Astrocyte (in vitro differentiated cells and primary cell): Measurements from ENCODE around the gene ARSK.

Experiments
- EZH2 ChIP-seq: IDR thresholded peaks from 2 replicates; pipeline ENCODE4 v1.6.1; 2012; ENCODE audit warnings: mild to moderate bottlenecking, low read length, inconsistent platforms; ENCODE audit not compliant: insufficient read depth
- TF ChIP-seq, protein P1 (sequence below): IDR thresholded peaks from 2 replicates; pipeline ENCODE4 v1.5.1; 2011; ENCODE audit warnings: low read depth, mild to moderate bottlenecking, inconsistent platforms, low read length, moderate library complexity; ENCODE audit not compliant: insufficient read depth

DNA sequence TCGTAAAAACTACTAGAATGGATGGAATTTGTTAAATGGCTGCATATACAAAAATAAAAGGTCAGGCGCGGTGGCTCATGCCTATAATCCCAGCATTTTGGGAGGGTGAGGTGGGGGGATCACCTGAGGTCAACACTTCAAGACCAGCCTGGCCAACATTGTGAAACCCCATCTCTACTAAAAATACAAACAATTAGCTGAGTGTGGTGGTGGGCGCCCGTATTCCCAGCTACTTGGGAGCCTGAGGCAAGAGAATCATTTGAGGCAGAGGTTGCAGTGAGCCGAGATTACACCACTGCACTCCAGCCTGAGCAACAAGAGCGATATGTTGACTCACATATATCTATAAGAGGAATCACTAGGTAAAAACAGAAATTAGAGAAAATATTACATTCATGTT is 55.6 kb downstream of the ARSK start:
- TF ChIP-seq, protein P1, sequence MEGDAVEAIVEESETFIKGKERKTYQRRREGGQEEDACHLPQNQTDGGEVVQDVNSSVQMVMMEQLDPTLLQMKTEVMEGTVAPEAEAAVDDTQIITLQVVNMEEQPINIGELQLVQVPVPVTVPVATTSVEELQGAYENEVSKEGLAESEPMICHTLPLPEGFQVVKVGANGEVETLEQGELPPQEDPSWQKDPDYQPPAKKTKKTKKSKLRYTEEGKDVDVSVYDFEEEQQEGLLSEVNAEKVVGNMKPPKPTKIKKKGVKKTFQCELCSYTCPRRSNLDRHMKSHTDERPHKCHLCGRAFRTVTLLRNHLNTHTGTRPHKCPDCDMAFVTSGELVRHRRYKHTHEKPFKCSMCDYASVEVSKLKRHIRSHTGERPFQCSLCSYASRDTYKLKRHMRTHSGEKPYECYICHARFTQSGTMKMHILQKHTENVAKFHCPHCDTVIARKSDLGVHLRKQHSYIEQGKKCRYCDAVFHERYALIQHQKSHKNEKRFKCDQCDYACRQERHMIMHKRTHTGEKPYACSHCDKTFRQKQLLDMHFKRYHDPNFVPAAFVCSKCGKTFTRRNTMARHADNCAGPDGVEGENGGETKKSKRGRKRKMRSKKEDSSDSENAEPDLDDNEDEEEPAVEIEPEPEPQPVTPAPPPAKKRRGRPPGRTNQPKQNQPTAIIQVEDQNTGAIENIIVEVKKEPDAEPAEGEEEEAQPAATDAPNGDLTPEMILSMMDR: no peak
- TF ChIP-seq EZH2: no peak
